GM18951 (cell line): Measurements from ENCODE around the gene FBXO41.

ENCODE experiments used
- POLR2A ChIP-seq: IDR thresholded peaks from 4 replicates; pipeline ENCODE4 v1.6.1; 2011; ENCODE audit warnings: mild to moderate bottlenecking; ENCODE audit not compliant: insufficient read length, insufficient read depth; ENCODE audit errors: extremely low read depth
- in situ Hi-C: fragments of 300-500 bp; cut with MboI; formaldehyde crosslinking; loops from one replicate; pipeline ENCODE4 v1.12.0; 2022; ENCODE audit warnings: low sequenced_read_pairs, mixed read lengths, inconsistent platforms; ENCODE audit not compliant: unreplicated experiment

Gene FBXO41

DNA sequence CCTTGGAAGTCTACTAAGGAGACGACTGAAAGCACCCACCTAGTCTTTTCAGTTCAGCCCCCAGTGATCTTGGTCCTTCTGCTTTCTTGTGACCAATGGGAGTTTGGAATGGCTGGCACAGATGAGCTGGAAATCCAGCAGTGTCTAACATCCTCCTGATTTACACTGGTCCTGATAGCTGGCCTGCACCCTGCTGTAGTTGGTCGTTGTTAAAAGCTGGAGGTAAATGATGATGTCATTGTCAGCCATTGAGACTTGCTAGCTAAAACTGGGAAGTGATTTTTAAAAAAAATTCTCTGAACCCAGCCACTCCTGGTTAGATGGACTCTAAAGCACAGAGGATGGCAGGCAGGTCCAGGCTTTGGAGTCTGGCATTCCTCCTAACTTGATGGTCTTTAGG, 30.9 kb downstream of the FBXO41 start:
- in situ Hi-C loops, result no loop called here
- no peak for TF ChIP-seq POLR2A

DNA sequence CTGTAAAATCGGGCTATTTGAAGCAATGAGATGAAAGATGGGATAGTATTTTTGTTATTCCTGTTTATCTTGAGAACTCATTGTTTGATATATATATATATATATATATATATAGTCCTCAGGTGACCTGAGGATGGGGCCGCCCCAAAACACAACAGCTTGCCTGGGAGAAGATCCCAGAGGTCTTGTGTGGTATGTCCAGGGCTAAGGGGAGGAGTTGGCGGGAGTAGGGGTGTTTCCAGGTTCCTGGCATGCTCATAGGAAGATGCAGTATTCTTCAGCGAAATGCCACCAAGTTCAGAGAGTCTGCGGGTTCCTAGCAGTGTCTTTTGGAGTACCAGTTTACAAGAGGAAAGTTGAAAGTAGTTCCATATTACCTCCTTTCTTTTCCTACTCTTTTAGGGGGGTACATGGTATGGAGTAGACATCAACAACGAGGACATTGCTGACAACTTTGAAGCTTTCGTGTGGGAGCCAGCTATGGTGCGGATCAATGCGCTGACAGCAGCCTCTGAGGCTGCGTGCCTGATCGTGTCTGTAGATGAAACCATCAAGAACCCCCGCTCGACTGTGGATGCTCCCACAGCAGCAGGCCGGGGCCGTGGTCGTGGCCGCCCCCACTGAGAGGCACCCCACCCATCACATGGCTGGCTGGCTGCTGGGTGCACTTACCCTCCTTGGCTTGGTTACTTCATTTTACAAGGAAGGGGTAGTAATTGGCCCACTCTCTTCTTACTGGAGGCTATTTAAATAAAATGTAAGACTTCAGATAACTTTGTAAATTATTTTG, 31.8 kb downstream of the FBXO41 start:
- no peak for TF ChIP-seq POLR2A

DNA sequence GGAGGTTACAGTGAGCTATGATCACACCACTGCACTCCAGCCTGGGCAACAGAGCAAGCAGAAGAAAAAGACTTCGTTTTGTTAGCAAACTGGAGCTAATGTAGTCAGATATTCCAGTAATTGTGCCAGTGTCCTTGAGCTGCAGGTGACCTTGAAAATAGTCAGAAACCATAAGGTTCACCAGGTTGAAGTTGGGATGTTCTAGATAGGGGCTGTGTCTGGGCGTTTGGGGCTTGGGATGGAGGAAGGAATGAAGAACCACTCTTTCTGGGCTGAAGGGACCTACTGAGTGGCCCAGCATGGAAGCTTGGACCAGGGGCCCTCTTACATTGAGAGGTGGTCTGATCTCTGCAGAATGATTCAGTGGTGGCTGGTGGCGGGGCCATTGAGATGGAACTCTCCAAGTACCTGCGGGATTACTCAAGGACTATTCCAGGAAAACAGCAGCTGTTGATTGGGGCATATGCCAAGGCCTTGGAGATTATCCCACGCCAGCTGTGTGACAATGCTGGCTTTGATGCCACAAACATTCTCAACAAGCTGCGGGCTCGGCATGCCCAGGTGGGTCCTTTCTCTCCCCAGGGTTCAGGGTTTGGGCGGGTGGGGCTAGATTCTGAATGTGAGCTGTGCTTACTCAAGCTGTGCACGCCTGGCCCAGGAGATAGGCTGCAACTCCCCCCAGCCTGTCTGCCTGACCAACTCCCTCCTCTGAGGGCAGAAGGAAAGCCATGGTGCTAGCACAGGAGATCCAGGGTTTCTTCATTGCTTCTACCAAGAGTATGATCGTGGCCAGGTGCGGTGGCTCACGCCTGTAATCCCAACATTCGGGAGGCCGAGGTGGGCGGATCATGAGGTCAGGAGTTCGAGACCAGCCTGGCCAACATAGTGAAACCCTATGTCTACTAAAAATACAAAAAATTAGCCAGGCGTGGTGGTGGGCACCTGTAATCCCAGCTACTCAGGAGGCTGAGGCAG, 33.1 kb downstream of the FBXO41 start:
- in situ Hi-C loops, result no loop called here
- no peak for TF ChIP-seq POLR2A

More for the DNA sequence above, 31.8 kb downstream of the FBXO41 start:
- in situ Hi-C loops, result no loop called here

DNA sequence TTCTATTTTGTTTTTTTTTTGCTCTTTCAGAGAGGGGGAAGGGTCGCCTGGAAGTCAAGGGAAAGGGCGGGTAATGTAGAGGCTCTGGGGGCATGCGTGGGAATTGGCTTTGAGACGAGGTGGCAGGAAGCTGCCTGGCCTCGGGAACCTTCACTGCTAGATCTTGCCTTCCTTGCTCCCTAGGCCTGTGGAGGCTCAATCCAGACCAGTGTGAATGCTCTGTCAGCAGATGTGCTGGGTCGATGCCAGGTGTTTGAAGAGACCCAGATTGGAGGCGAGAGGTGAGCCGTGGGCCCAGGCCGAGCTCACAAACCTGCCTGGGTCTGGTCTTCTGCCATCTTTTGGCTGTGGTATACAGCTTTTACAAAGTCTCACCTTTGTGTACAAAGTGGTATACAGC, 34.6 kb downstream of the FBXO41 start:
- TF ChIP-seq POLR2A, result no peak
- in situ Hi-C loops, result no loop called here

DNA sequence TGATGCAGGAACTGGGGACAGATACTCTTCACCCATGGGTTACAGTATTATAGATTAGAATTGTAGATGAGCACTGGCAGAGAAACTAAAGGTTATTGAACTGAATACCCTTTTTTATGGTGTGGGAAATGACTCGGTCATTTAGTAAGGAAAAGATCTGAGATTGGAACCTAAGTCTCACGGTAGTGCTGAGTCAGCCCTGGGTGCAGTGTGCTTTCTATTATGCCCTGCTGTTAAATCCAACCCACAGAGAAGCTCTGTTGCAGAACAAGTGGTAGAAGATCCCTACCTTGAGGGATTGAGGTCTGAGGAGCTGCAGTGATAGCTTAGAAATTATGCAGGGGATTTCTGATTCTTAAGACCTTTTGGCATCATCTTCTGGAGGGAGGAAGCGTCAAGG, 37.4 kb downstream of the FBXO41 start:
- no peak for TF ChIP-seq POLR2A

DNA sequence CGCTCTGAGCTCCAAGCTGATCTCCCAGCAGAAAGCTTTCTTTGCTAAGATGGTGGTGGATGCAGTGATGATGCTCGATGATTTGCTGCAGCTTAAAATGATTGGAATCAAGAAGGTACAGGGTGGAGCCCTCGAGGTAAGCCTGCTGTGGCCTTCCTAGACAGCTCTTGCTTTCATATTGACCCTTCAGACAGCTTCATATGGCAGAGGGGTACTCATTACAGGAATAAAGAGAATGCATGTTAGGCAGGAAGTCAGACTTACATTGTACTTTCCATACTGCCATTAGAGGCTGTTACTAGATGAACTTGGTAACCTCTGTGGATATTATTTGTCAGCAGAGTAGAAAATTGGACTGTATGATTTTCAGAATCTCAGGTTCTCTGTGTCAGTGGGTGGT, 39.7 kb downstream of the FBXO41 start:
- in situ Hi-C loops, result no loop called here
- no peak for TF ChIP-seq POLR2A

More for the DNA sequence above, 37.4 kb downstream of the FBXO41 start:
- in situ Hi-C loops, result no loop called here

DNA sequence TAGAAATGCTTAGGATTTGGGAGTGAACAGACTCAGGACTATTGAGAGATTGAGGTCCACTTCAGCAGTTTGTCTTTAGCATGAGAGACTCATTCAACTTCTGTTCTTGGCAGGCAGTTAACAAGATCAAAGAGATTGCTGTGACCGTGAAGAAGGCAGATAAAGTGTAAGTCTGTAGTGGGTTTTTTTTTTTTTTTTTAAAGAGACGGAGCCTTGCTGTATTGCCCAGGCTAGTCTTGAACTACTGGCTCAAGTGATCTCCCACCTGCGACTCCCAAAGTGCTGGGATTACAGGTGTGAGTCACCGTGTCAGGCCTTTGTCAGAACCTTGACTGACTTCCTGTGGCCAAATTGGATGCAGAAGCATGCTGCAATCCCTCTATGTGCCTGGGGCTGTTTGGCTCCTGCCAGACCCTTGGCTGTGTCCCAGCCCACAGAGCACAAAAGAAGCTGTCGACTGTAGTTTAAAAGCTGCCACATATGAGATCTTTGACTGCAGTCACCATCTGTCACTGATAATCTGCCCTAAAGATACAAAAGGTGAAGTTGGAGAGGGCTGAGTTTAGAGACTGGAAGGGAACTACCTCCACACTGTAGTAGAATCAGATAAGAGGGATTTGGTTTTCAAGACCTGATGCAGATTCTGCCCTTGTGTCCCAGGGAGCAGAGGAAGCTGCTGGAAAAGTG, 40.3 kb downstream of the FBXO41 start:
- in situ Hi-C loops, result no loop called here
- TF ChIP-seq POLR2A, result no peak

DNA sequence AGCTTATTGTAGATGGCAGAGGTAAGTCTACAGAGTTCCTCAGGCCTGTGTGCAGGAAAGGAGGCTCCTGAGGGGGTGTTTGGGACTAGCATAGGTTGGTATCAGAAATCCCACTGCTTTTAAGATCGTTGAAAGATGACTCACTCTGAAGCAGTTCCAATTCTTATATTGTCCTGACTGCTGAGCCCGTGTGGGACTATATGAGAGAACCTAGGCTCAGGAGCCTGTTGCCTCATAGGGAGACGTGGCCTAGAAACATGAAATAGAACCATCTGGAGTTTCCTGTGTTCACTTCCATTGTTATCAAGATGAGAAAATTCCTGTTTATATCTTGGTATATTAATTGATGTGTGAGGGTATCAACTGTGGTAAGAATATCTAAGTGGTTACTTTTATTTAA, 44.5 kb downstream of the FBXO41 start:
- in situ Hi-C loops, result no loop called here
- TF ChIP-seq POLR2A, result no peak

DNA sequence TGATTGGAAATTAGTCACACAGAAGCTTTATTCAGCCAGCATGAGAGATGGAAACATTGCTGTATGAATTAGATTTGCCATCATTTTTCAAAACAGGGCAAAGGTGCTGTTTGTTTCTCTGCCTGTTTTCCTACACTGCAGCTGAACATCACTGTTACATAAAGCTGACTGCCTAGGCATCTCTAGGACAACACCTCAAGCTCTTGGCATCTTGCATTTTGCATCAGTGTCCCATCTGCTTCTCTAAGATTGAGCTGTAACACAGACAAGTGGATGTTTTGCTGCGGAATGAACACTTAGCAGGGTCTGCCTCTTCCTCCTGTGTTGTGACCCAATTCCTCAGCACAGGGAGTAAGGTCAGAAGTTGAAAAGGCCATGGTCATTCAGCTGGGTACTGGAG, 45.3 kb downstream of the FBXO41 start:
- no peak for TF ChIP-seq POLR2A

DNA sequence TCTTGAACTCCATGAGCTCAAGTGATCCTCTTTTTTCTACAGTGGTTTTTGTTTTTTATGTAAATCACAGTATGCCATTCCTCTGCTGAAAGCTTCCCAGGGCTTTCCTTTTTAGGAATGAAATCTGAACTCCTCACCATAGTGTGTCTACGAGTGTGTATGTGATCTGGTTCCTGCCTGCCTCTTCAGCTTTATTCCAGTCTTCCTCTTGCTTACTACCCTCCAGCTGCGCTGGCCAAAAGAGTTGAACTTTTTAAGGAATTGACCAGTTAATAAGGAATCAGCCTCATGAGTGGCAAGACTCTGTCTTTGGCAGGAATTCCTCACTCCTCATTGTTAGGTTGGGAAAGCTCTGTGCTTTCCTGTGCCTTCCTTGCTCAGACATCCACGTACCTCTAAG, 46.1 kb downstream of the FBXO41 start:
- in situ Hi-C loops, result no loop called here
- no peak for TF ChIP-seq POLR2A

More for the DNA sequence above, 45.3 kb downstream of the FBXO41 start:
- in situ Hi-C loops, result no loop called here

DNA sequence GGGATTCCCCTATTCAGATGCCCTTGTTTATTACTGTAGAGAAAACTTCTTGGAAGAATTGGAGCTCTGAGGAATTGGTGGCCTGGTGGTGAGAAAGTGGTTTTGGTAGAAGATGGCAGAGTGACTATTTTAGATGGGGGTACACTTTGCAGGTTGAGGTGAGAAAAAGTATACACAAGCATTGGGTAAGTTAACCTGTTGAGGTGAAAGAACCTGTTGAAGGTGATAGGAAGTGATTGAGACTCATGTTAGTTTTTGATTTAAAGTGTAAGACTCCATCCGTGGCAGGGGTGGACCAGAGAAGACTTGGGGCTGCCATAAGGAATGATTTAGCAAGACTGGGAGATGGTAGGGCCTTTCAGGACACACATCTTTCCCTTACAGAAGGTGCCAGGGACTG, 47.1 kb downstream of the FBXO41 start:
- no peak for TF ChIP-seq POLR2A
- in situ Hi-C loops, result no loop called here

DNA sequence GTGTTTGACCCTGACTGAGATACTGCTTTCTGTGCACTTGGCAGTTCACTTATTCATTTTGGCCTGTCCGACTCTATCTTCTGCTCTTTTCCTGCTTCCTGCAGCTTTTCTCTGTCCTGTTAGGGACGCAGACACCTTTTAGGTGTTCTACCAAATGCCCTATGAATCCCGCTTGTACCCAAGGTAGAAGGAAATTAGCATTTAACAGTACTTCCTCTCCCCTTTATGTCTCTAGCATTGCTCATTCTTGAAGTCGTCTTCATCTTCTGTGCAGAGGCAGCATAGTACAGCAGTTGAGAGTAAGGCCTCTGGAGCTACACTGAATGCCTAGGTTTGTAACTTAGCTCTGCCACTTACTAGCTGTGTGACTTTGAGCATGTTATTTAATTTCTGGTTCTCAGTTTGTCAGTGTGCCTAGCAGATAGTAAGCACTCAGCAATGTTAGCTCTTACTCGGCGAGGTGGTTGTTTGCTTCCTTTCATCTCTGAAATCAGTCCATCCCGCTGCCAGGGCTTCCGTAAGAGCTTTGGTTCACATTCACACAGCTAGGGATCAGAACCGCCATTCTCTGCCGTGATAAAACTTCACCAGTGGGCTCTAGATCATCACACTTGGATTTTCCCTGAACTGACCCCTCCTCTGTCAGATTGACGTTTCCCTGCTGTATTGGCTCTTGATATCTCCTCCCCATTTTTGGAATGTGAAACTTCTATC, 48.8 kb downstream of the FBXO41 start:
- in situ Hi-C loops, result no loop called here
- no peak for TF ChIP-seq POLR2A
